ENCODE data around the gene CLRN2. TPM values are rescaled to one million over a fixed set of nuclear protein-coding genes. Genes with fewer than 3 reads are reported as not detected.

The CLRN2 gene
- total RNA-seq, 1 experiment from 2014 or later: not detected

- no peak for TF ChIP-seq HMGXB4 (CRISPR knock-in tag; IDR thresholded peaks at IDR 0.05)
- TF ChIP-seq FOXK1 (CRISPR knock-in tag; IDR thresholded peaks at IDR 0.05): no peak
- no peak for TF ChIP-seq ATF1 (CRISPR knock-in tag; IDR thresholded peaks at IDR 0.05)
- no peak for TF ChIP-seq USF1 (CRISPR knock-in tag; IDR thresholded peaks at IDR 0.05)
- no peak for TF ChIP-seq USF2 (CRISPR knock-in tag; IDR thresholded peaks at IDR 0.05)
- no peak for TF ChIP-seq ZNF423 (CRISPR knock-in tag; IDR thresholded peaks at IDR 0.05)
- TF ChIP-seq GRHL2 (CRISPR knock-in tag; IDR thresholded peaks at IDR 0.05; ENCODE audit: insufficient replicate concordance, severe bottlenecking): no peak
- no peak for TF ChIP-seq TEAD1 (CRISPR knock-in tag; IDR thresholded peaks at IDR 0.05)
- TF ChIP-seq NR2C2 (CRISPR knock-in tag; IDR thresholded peaks at IDR 0.05): no peak
Observed at GRCh38 chr4:17504081-17504480, 10.9 kb upstream of the CLRN2 start (continued).

GRCh38 chr4:17510582-17510981, 4.4 kb upstream of the CLRN2 start:
- Mint-ChIP-seq H3K4me1 (peaks cover 36% of the 10 kb centered on the region), H3K27ac (no peak overlapping the region), H3K4me3 (peak overlapping the region; percentile 98), H3K36me3 (peaks cover 11% of the 10 kb centered on the region), H3K9me3 (no peaks in the 10 kb centered on the region), H3K27me3 (ENCODE audit: low read depth) (peaks cover 3% of the 10 kb centered on the region; the same call in 1 of the 2 replicates)
- ATAC-seq (no peak), DNase-seq (ENCODE audit: low spot score) (no peak)
- CTCF ChIA-PET: interaction anchor here (0.6 to 2.5 kb wide), 4 partner anchors 25 to 1082 kb away, joined by 3 to 6 read pairs (median 4); no protein-coding TSS in a partner anchor
- TF ChIP-seq NFE2L1 (CRISPR knock-in tag; IDR thresholded peaks at IDR 0.05) (no peak), GABPB1 (CRISPR knock-in tag; IDR thresholded peaks at IDR 0.05) (no peak), USF1 (CRISPR knock-in tag; IDR thresholded peaks at IDR 0.05) (no peak), JAZF1 (CRISPR knock-in tag; IDR thresholded peaks at IDR 0.05) (no peak), KAT7 (CRISPR knock-in tag; IDR thresholded peaks at IDR 0.05; ENCODE audit: borderline replicate concordance) (no peak), RORB (CRISPR knock-in tag; IDR thresholded peaks at IDR 0.05) (no peak), AFF4 (CRISPR knock-in tag; IDR thresholded peaks at IDR 0.05; ENCODE audit: borderline replicate concordance) (no peak)
- POLR2A ChIA-PET: interaction anchor here (0.9 kb wide), 1 partner anchor 36 kb away, joined by 3 read pairs; no protein-coding TSS in a partner anchor

GRCh38 chr4:17511051-17511450, 3.9 kb upstream of the CLRN2 start:
- peak; percentile 12 for ATAC-seq
- POLR2A ChIA-PET: interaction anchor here (0.9 kb wide), 1 partner anchor 37 kb away, joined by 3 read pairs; no protein-coding TSS in a partner anchor
- H3K36me3 Mint-ChIP-seq: peaks cover 11% of the 10 kb centered on the region
- peaks cover 3% of the 10 kb centered on the region; the same call in 1 of the 2 replicates for H3K27me3 Mint-ChIP-seq (ENCODE audit: low read depth)
- no peak overlapping the region for H3K27ac Mint-ChIP-seq
- DNase-seq (ENCODE audit: low spot score): peak; percentile 36
- no peaks in the 10 kb centered on the region for H3K9me3 Mint-ChIP-seq
- H3K4me1 Mint-ChIP-seq: peaks cover 36% of the 10 kb centered on the region
- H3K4me3 Mint-ChIP-seq: peak overlapping the region; percentile 98
- CTCF ChIA-PET: interaction anchor here (1.0 to 2.5 kb wide), 4 partner anchors 25 to 137 kb away, joined by 3 to 6 read pairs (median 4); no protein-coding TSS in a partner anchor
- TF ChIP-seq MAX (CRISPR knock-in tag; IDR thresholded peaks at IDR 0.05): no peak
- TF ChIP-seq PRRX2 (CRISPR knock-in tag; IDR thresholded peaks at IDR 0.05): no peak
- TF ChIP-seq MXD4 (CRISPR knock-in tag; IDR thresholded peaks at IDR 0.05; ENCODE audit: borderline replicate concordance): no peak
- no peak for TF ChIP-seq CBFB (CRISPR knock-in tag; IDR thresholded peaks at IDR 0.05; ENCODE audit: low read depth)
- no peak for TF ChIP-seq FOXK1 (CRISPR knock-in tag; IDR thresholded peaks at IDR 0.05)
- TF ChIP-seq ELF4 (CRISPR knock-in tag; IDR thresholded peaks at IDR 0.05; ENCODE audit: low read depth): no peak
- no peak for TF ChIP-seq CDX4 (CRISPR knock-in tag; IDR thresholded peaks at IDR 0.05; ENCODE audit: borderline replicate concordance)
- TF ChIP-seq IRF1 (CRISPR knock-in tag; IDR thresholded peaks at IDR 0.05): no peak
- TF ChIP-seq E2F1 (CRISPR knock-in tag; IDR thresholded peaks at IDR 0.05): no peak
